Transverse colon (tissue), 4 donors: ENCODE results near the gene GNPDA1. TPM values are rescaled to one million over a fixed set of nuclear protein-coding genes. Genes with fewer than 3 reads are reported as not detected.

Experiments used
- DNase-seq: peaks from one replicate; pipeline ENCODE4 v3.0.0-alpha.2; 2019
- H3K27ac ChIP-seq, 4 donors: fragments of 200-600 bp; sonication (generic); 2 replicates each; pipeline ENCODE4 v1.5.1; 2016 to 2018; ENCODE audit warnings: inconsistent platforms in 4 of 4
- H3K27me3 ChIP-seq: fragments of 200-600 bp; sonication (generic); 2 replicates; pipeline ENCODE4 v1.5.1; 2017; ENCODE audit warnings: inconsistent platforms
- H3K36me3 ChIP-seq, 4 donors: fragments of 200-600 bp; sonication (generic); 2 replicates each; pipeline ENCODE4 v1.5.1; 2017 to 2019; ENCODE audit warnings: inconsistent platforms in 4 of 4
- H3K4me1 ChIP-seq, 4 donors: fragments of 200-600 bp; sonication (generic); 2 replicates each; pipeline ENCODE4 v1.5.1; 2017 to 2020; ENCODE audit warnings: inconsistent platforms in 4 of 4
- H3K4me3 ChIP-seq, 4 donors: fragments of 200-600 bp; sonication (generic); 1 replicate in 1 of 4; 2 replicates in 3 of 4; pipeline versions ENCODE4 v1.5.1 to v1.6.1; 2017 to 2019; ENCODE audit warnings: inconsistent platforms in 4 of 4
- H3K9me3 ChIP-seq, 2 donors: fragments of 200-600 bp; sonication (generic); 2 replicates each; pipeline ENCODE4 v1.5.1; 2017 to 2019; ENCODE audit warnings: inconsistent platforms in 2 of 2
- EP300 ChIP-seq: sonication (generic); formaldehyde crosslinking; IDR thresholded peaks from one replicate; pipeline ENCODE4 v1.6.1; 2017; ENCODE audit warnings: antibody characterized with exemption, low read depth
- POLR2A ChIP-seq: fragments of 450-650 bp; IDR thresholded peaks from one replicate; pipeline ENCODE4 v1.6.1; 2016; ENCODE audit warnings: antibody characterized with exemption, mild to moderate bottlenecking, moderate library complexity
- POLR2AphosphoS5 ChIP-seq, 3 donors: sonication (generic); formaldehyde crosslinking; IDR thresholded peaks; one replicate each; pipeline ENCODE4 v1.6.1; 2016; ENCODE audit warnings: antibody characterized with exemption in 3 of 3
- WGBS, 2 donors: methylation state at CpG; one replicate each; pipeline ENCODE4 v1.1.5; 2018; ENCODE audit warnings: low coverage in 1 of 2; 5-methylcytosine and 5-hydroxymethylcytosine counted together
- in situ Hi-C, 4 donors: fragments of 200-750 bp; cut with MboI; loops; one replicate each; pipeline versions ENCODE4 v1.15.0 to v1.15.1; 2017; ENCODE audit warnings: low sequenced_read_pairs in 3 of 4, low pct_ligation_motif_present in 1 of 4, low pct_unique_long_range_greater_than_20kb in 1 of 4
- intact Hi-C: fragments of 100-400 bp; cut with DNase I; formaldehyde crosslinking; loops from one replicate; pipeline ENCODE4 v1.15.1; 2023; ENCODE audit warnings: low total_unique reads
- total RNA-seq, 4 donors: library from RNA; depleted of rRNA; stranded (reverse); fragments of >200 nt; gene quantifications; one replicate each; pipeline ENCODE4 v1.1.0, GENCODE V29; 2016
- TF ChIP-seq, protein P1 (sequence below), 5 experiments: fragments of 200-600 bp in 3 of 5; fragments of 450-650 bp in 2 of 5; sonication (generic) in 3 of 5; IDR thresholded peaks; 1 replicate in 2 of 5; 2 replicates in 3 of 5; pipeline ENCODE4 v1.5.1; 2016 to 2017; ENCODE audit warnings: antibody characterized with exemption in 5 of 5, inconsistent platforms in 3 of 5, mild to moderate bottlenecking in 2 of 5, moderate library complexity in 1 of 5

The GNPDA1 gene
- total RNA-seq, 4 donors from 2014 or later: 1.6 to 24.8 (median 8.9) TPM

DNA sequence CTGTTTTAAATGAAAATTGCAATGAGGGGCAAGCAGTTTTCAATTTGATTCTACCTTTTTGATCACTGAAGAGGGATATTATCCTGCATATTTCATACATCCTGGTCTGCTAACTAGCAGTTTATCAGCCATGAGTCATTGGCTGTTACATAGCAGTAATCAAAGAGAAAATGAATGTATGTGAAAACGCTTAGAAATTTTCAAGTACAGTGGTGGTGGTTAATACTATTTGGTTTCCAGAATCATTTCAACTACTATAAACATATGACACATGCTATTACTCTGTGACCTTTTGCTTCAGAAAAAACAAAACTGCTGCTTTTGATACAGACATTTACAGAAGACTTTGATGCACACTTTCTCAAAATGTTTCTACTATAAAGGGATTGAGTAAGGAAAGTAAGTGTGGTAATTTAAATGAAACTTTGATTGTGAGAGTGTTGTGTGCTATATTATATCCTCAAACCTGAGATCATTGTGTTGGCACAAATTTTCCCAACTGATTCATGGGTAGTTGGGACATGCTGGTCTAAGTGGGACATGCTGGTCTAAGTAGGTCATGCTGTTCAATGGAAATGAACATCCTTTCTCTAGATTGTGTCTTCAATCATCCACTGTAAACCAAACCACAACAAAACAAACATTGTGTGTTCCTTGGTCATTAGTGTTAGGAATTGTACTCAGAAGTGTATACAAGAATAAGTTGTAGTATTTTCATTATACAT is 38.8 kb downstream of the GNPDA1 start:
- H3K9me3 ChIP-seq: no peaks in the 10 kb centered on the region
- no peak for TF ChIP-seq POLR2A
- TF ChIP-seq POLR2AphosphoS5 (IDR thresholded peaks at IDR 0.05): no peak
- no peak for TF ChIP-seq EP300
- TF ChIP-seq, protein P1, sequence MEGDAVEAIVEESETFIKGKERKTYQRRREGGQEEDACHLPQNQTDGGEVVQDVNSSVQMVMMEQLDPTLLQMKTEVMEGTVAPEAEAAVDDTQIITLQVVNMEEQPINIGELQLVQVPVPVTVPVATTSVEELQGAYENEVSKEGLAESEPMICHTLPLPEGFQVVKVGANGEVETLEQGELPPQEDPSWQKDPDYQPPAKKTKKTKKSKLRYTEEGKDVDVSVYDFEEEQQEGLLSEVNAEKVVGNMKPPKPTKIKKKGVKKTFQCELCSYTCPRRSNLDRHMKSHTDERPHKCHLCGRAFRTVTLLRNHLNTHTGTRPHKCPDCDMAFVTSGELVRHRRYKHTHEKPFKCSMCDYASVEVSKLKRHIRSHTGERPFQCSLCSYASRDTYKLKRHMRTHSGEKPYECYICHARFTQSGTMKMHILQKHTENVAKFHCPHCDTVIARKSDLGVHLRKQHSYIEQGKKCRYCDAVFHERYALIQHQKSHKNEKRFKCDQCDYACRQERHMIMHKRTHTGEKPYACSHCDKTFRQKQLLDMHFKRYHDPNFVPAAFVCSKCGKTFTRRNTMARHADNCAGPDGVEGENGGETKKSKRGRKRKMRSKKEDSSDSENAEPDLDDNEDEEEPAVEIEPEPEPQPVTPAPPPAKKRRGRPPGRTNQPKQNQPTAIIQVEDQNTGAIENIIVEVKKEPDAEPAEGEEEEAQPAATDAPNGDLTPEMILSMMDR (IDR thresholded peaks at IDR 0.05): no peak
- no peak for DNase-seq
- in situ Hi-C loops: no loop called here
- H3K4me1 ChIP-seq: peaks cover 10 to 45% (median 17%) of the 10 kb centered on the region in 4 donors
- 44 to 50% methylated on average over 1 of the region's 1 CpG for WGBS, 2 donors
- H3K27me3 ChIP-seq: no peaks in the 10 kb centered on the region
- H3K4me3 ChIP-seq: no peak overlapping the region
- H3K27ac ChIP-seq: no peak overlapping the region
- H3K36me3 ChIP-seq: peaks cover 0 to 31% (median 5%) of the 10 kb centered on the region in 4 donors
- intact Hi-C loops: no loop called here

DNA sequence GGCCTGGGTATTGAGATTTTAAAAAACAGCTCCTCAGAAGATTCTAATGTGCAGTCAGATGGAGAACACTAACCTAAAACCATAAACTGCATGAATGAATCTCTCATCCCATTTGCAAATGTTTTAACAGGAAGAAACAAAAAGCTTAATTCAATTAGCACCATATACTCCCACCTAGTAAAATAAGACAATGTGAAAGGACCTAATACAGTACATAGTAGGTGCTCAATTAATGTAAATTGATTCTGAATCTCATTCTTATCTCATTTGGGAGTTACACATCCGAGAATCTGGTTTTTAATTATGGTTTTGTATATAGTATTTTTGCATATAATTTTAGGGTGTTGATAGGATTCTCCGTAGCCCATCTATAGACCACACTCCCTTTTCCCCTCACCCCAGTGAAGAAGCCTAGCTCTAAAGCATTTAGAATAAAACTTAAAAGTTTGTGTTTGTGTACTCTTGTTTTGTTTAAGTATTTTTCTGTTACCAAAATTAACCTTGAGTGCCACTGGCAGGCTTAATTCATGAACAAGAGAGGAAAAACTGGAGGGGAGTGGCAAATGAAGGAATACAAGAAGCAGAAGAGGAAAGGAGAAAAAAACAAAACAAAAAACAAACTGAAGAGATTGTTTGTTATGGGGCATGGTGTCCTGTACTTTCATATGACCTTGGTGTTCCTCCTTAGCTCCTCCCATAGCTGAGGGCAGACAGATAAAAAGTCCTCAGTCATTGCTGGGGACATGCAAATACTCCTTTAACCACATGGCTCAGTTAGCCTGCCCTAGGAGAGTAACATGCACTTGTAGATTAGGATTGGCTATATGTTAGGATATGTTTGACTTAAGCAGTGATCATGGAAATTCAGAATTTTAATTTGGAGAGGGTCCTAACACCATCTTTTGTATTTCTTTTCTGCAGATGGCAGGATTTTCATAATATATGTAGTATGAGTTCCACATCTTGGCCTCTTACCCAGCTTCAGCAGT is 42.8 kb downstream of the GNPDA1 start:
- peak in 2 of 3 donors; percentile 17 to 18 for TF ChIP-seq POLR2AphosphoS5 (IDR thresholded peaks at IDR 0.05)
- no peak for TF ChIP-seq POLR2A
- in situ Hi-C loops (loop anchor here in 1 of 4 donors (10.0 kb wide), 1 partner anchor 275 kb away; no protein-coding TSS in a partner anchor), intact Hi-C loops (no loop called here)
- DNase-seq: peak; percentile 31
- peak overlapping the region; percentile 97 to 99 (median 98) for H3K27ac ChIP-seq
- peak overlapping the region; percentile 59 to 81 (median 62) for H3K4me3 ChIP-seq
- no peaks in the 10 kb centered on the region for H3K27me3 ChIP-seq
- H3K9me3 ChIP-seq: no peaks in the 10 kb centered on the region
- WGBS, 2 donors: 51 to 70% methylated on average over 2 of the region's 2 CpGs
- peaks cover 0 to 18% (median 5%) of the 10 kb centered on the region in 4 donors for H3K36me3 ChIP-seq
- peaks cover 10 to 40% (median 18%) of the 10 kb centered on the region in 4 donors for H3K4me1 ChIP-seq

DNA sequence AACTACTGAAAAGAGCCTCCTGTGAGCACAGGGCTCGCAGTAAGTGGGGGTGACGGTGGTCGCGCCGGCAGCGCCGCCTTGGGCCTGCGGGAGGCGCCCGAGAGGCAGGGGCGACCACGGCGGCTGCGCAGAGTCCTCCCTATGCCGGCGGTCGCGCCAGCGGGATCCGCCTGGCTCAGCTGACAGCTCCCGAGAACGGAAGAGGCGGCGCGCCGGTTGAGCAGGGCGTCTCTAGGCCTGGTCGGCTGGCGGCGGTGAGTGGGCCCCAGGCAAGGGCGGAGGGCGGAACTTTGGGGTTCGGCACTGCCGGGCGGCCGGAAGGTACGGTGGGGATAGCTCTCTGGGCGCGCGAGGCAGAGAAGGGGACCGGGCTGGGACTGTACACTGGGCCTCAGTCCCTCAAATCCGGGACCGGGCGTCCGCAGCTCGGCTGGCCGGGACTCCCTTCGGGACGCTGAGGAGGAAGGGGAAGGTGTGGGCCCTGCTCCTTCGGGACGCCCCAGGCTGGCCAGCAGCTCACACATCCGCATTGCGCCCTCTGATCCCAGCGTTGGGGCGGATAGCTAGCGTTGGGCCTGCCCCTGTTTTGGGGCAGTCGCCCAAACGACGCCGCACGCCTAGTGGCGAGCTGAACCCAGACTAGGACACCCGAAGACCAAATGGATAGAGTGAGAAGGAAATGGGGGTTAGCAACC is 43.8 kb downstream of the GNPDA1 start, which contains the start of gene RNF14:
TSS of gene RNF14 (plus strand) at position 192 of the 695 bp plus-strand sequence. CDS start 4,484 bp downstream, outside the sequence.
- in situ Hi-C loops: loop anchor here in 1 of 4 donors (10.0 kb wide), 1 partner anchor 274 kb away; no protein-coding TSS in a partner anchor
- Histone ChIP-seq H3K36me3 (peaks cover 0 to 10% (median 2%) of the 10 kb centered on the region in 4 donors), H3K4me3 (peak within 1 kb of the TSS; percentile 59 to 81 (median 62)), H3K27ac (peak within 1 kb of the TSS; percentile 97 to 99 (median 98)), H3K4me1 (peaks cover 10 to 32% (median 16%) of the 10 kb centered on the region in 4 donors), H3K27me3 (no peaks in the 10 kb centered on the region), H3K9me3 (no peaks in the 10 kb centered on the region)
- DNase-seq: peak; percentile 95
- TF ChIP-seq, protein P1 (IDR thresholded peaks at IDR 0.05): peak; percentile 97 to 99 (median 98)
- TF ChIP-seq EP300 (no peak), POLR2A (peak; percentile 98), POLR2AphosphoS5 (IDR thresholded peaks at IDR 0.05) (peak; percentile 93 to 98 (median 96))
- 1% methylated on average over 57 of the region's 63 CpGs; no CpG with 5 or more reads in 1 of the 2 donors for WGBS, 2 donors
- intact Hi-C loops: no loop called here

DNA sequence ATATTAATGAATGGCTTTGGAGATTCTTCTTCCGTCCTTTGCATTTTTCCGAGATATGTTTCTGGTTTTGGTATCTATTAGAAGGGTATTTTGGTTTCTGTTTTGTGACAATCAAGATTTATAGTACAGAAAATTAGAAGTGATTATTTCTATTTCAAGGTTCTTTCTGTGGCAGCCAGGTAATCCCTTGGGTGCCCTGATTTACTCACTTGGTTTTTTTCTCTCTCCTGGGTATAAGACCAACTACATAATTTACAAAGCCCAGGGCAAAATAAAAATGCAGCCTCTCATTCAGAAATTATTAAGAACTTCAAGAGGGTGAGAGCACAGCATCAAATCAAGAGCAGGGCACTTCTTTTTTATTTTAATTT is 45.9 kb downstream of the GNPDA1 start:
- no peak for TF ChIP-seq POLR2AphosphoS5 (IDR thresholded peaks at IDR 0.05)
- TF ChIP-seq, protein P1 (IDR thresholded peaks at IDR 0.05): no peak
- TF ChIP-seq POLR2A: no peak
- TF ChIP-seq EP300: no peak
- no peaks in the 10 kb centered on the region for H3K27me3 ChIP-seq
- WGBS, 2 donors: 90 to 92% methylated on average over 2 of the region's 2 CpGs
- no peak overlapping the region for H3K4me3 ChIP-seq
- H3K9me3 ChIP-seq: no peaks in the 10 kb centered on the region
- H3K36me3 ChIP-seq: no peaks in the 10 kb centered on the region
- in situ Hi-C loops: loop anchor here in 1 of 4 donors (10.0 kb wide), 1 partner anchor 272 kb away; no protein-coding TSS in a partner anchor
- peaks cover 10 to 24% (median 14%) of the 10 kb centered on the region in 4 donors for H3K4me1 ChIP-seq
- H3K27ac ChIP-seq: no peak overlapping the region
- no peak for DNase-seq
- intact Hi-C loops: no loop called here
